Thymus (tissue), 11 donors: Measurements from ENCODE around the gene VSTM2B. TPM values are rescaled to one million over a fixed set of nuclear protein-coding genes. Genes with fewer than 3 reads are reported as not detected.

Experiments
- DNase-seq, 9 donors: peaks; one replicate each; pipeline ENCODE4 v3.0.0-alpha.2; 2013; ENCODE audit warnings: low spot score in 9 of 9, low read depth in 6 of 9, missing footprints in 1 of 9
- H3K27ac ChIP-seq, 2 donors: one replicate each; pipeline ENCODE4 v1.5.1; 2013; ENCODE audit warnings: control low read depth in 1 of 2, low read depth in 1 of 2, low read length in 1 of 2, mild to moderate bottlenecking in 1 of 2, moderate library complexity in 1 of 2
- H3K27me3 ChIP-seq, 2 donors: one replicate each; pipeline ENCODE4 v1.5.1; 2013; ENCODE audit warnings: low read length in 1 of 2; ENCODE audit not compliant: control insufficient read depth in 2 of 2, insufficient read depth in 1 of 2
- H3K36me3 ChIP-seq, 2 donors: one replicate each; pipeline ENCODE4 v1.5.1; 2013; ENCODE audit warnings: low read length in 1 of 2, mild to moderate bottlenecking in 1 of 2, moderate library complexity in 1 of 2; ENCODE audit not compliant: control insufficient read depth in 2 of 2, insufficient read depth in 2 of 2
- H3K4me1 ChIP-seq, 2 donors: one replicate each; pipeline ENCODE4 v1.5.1; 2013; ENCODE audit warnings: low read length in 2 of 2; ENCODE audit not compliant: control insufficient read depth in 2 of 2, insufficient read depth in 2 of 2
- H3K4me3 ChIP-seq, 2 donors: one replicate each; pipeline ENCODE4 v1.5.1; 2013; ENCODE audit warnings: low read length in 2 of 2, control low read depth in 1 of 2, mild to moderate bottlenecking in 1 of 2
- H3K9me3 ChIP-seq, 2 donors: one replicate each; pipeline ENCODE4 v1.5.1; 2013; ENCODE audit warnings: low read length in 1 of 2, mild to moderate bottlenecking in 1 of 2; ENCODE audit not compliant: control insufficient read depth in 2 of 2, insufficient read depth in 1 of 2
- WGBS: extraction: QIAGEN DNeasy Blood & Tissue Kit; methylation state at CpG from one replicate; pipeline ENCODE4 v1.1.7; 2013; 5-methylcytosine and 5-hydroxymethylcytosine counted together
- polyA plus RNA-seq: library from polyadenylated mRNA; stranded (reverse); fragments of 200-250 nt; gene quantifications from one replicate; pipeline ENCODE4 v1.2.3, GENCODE V29; 2013
- total RNA-seq: library from RNA; stranded (reverse); fragments of 120-200 nt; gene quantifications from one replicate; pipeline ENCODE4 v1.2.4, GENCODE V29; 2013
- donor health status: healthy.

VSTM2B gene
- total and polyA plus RNA-seq, 2 donors: 0.16 TPM; not detected in 1

- Histone ChIP-seq H3K36me3 (no peaks in the 10 kb centered on the region), H3K27ac (no peak overlapping the region), H3K4me1 (no peaks in the 10 kb centered on the region), H3K4me3 (no peak overlapping the region), H3K9me3 (no peaks in the 10 kb centered on the region), H3K27me3 (peaks cover 0 to 4% of the 10 kb centered on the region in 2 donors)
- 89% methylated on average over 19 of the region's 19 CpGs for WGBS
- no peak for DNase-seq
Observed at GRCh38 chr19:29565171-29565570, 39.4 kb downstream of the VSTM2B start.

GRCh38 chr19:29566496-29567054, 40.8 kb downstream of the VSTM2B start:
- Histone ChIP-seq H3K4me3 (no peak overlapping the region), H3K27ac (no peak overlapping the region), H3K9me3 (no peaks in the 10 kb centered on the region), H3K4me1 (no peaks in the 10 kb centered on the region), H3K27me3 (peaks cover 0 to 4% of the 10 kb centered on the region in 2 donors), H3K36me3 (no peaks in the 10 kb centered on the region)
- 89% methylated on average over 3 of the region's 3 CpGs for WGBS
- DNase-seq: no peak

GRCh38 chr19:29567366-29567915, 41.6 kb downstream of the VSTM2B start:
- Histone ChIP-seq H3K9me3 (no peaks in the 10 kb centered on the region), H3K27me3 (peaks cover 0 to 4% of the 10 kb centered on the region in 2 donors), H3K4me3 (no peak overlapping the region), H3K4me1 (no peaks in the 10 kb centered on the region), H3K36me3 (no peaks in the 10 kb centered on the region), H3K27ac (no peak overlapping the region)
- WGBS: 84% methylated on average over 2 of the region's 2 CpGs
- no peak for DNase-seq

GRCh38 chr19:29568036-29569025, 42.5 kb downstream of the VSTM2B start:
- H3K4me3 ChIP-seq: no peak overlapping the region
- no peaks in the 10 kb centered on the region for H3K36me3 ChIP-seq
- H3K4me1 ChIP-seq: no peaks in the 10 kb centered on the region
- no peak overlapping the region for H3K27ac ChIP-seq
- no peaks in the 10 kb centered on the region for H3K9me3 ChIP-seq
- peaks cover 0 to 4% of the 10 kb centered on the region in 2 donors for H3K27me3 ChIP-seq
- 81% methylated on average over 22 of the region's 22 CpGs for WGBS
- DNase-seq: no peak

GRCh38 chr19:29569038-29569911, 43.5 kb downstream of the VSTM2B start:
- 82% methylated on average over 9 of the region's 9 CpGs for WGBS
- no peaks in the 10 kb centered on the region for H3K36me3 ChIP-seq
- DNase-seq: no peak
- no peak overlapping the region for H3K4me3 ChIP-seq
- no peaks in the 10 kb centered on the region for H3K4me1 ChIP-seq
- H3K9me3 ChIP-seq: no peaks in the 10 kb centered on the region
- no peak overlapping the region for H3K27ac ChIP-seq
- peaks cover 0 to 4% of the 10 kb centered on the region in 2 donors for H3K27me3 ChIP-seq

- 91% methylated on average over 6 of the region's 6 CpGs for WGBS
- H3K4me1 ChIP-seq: no peaks in the 10 kb centered on the region
- DNase-seq: no peak
Observed at GRCh38 chr19:29571181-29571580, 45.4 kb downstream of the VSTM2B start.

GRCh38 chr19:29573486-29573885, 47.7 kb downstream of the VSTM2B start:
- WGBS: 78% methylated on average over 7 of the region's 7 CpGs
- H3K27ac ChIP-seq: no peak overlapping the region
- H3K36me3 ChIP-seq: no peaks in the 10 kb centered on the region
- H3K4me1 ChIP-seq: no peaks in the 10 kb centered on the region
- H3K9me3 ChIP-seq: no peaks in the 10 kb centered on the region
- no peak overlapping the region for H3K4me3 ChIP-seq
- peaks cover 0 to 8% of the 10 kb centered on the region in 2 donors for H3K27me3 ChIP-seq
- no peak for DNase-seq

More at GRCh38 chr19:29571181-29571580, 45.4 kb downstream of the VSTM2B start:
- H3K27ac ChIP-seq: no peak overlapping the region
- no peaks in the 10 kb centered on the region for H3K9me3 ChIP-seq
- no peak overlapping the region for H3K4me3 ChIP-seq
- no peaks in the 10 kb centered on the region for H3K36me3 ChIP-seq
- peaks cover 0 to 5% of the 10 kb centered on the region in 2 donors for H3K27me3 ChIP-seq

- Histone ChIP-seq H3K4me1 (no peaks in the 10 kb centered on the region), H3K4me3 (no peak overlapping the region), H3K27ac (no peak overlapping the region), H3K27me3 (peaks cover 0 to 8% of the 10 kb centered on the region in 2 donors), H3K9me3 (no peaks in the 10 kb centered on the region), H3K36me3 (no peaks in the 10 kb centered on the region)
- WGBS: 68% methylated on average over 3 of the region's 3 CpGs
- no peak for DNase-seq
Observed at GRCh38 chr19:29574510-29574909, 48.7 kb downstream of the VSTM2B start.
